IMR-90 (cell line): ENCODE data around the gene PLCD4. TPM values are rescaled to one million over a fixed set of nuclear protein-coding genes. Genes with fewer than 3 reads are reported as not detected.

ENCODE experiments used
- ATAC-seq: fragments of 200-7000 bp; cut with Tn5 transposase; 2 replicates; pipeline ENCODE4 v1.9.1; 2020; ENCODE audit warnings: low read depth, mild to moderate bottlenecking, moderate library complexity
- BruUV-seq: library from RNA; stranded (reverse); fragments of 400-500 nt; replicated peaks from 2 replicates; lab custom pipeline; 2021; lab: Mats Ljungman, UMichigan
- CTCF ChIA-PET: fragments of 300-600 bp; formaldehyde crosslinking; extraction: SDS; loops from one replicate; lab custom pipeline; 2021; ENCODE audit warnings: antibody characterized with exemption; lab: Yijun Ruan, JAX
- POLR2A ChIA-PET: fragments of 300-600 bp; sonication (Branson Sonifier 250); formaldehyde crosslinking; loops from one replicate; lab custom pipeline; 2022; ENCODE audit warnings: antibody characterized with exemption; ENCODE audit not compliant: unreplicated experiment; lab: Charles Lee
- DNase-seq: peaks from one replicate; pipeline ENCODE4 v3.0.0; 2013
- H2AFZ ChIP-seq: replicated peaks from 2 replicates; pipeline ENCODE3; 2013; ENCODE audit warnings: low read length, mild to moderate bottlenecking; ENCODE audit not compliant: poor library complexity
- H2AK5ac ChIP-seq: 2 replicates; pipeline ENCODE4 v1.6.1; 2013; ENCODE audit warnings: low read depth, low read length, inconsistent platforms
- H2AK9ac ChIP-seq: replicated peaks from 2 replicates; pipeline ENCODE3; 2013; ENCODE audit warnings: mild to moderate bottlenecking, low read depth, low read length, moderate library complexity; ENCODE audit not compliant: poor library complexity
- H2BK120ac ChIP-seq: 2 replicates; pipeline ENCODE4 v1.6.1; 2013; ENCODE audit warnings: low read depth, low read length, inconsistent platforms
- H2BK15ac ChIP-seq: 3 replicates; pipeline ENCODE4 v1.6.1; 2013; ENCODE audit warnings: low read depth, low read length, inconsistent platforms
- H2BK20ac ChIP-seq: 2 replicates; pipeline ENCODE4 v1.6.1; 2013; ENCODE audit warnings: low read depth, mild to moderate bottlenecking, inconsistent platforms, low read length, moderate library complexity
- H2BK5ac ChIP-seq: 2 replicates; pipeline ENCODE4 v1.6.1; 2013; ENCODE audit warnings: mild to moderate bottlenecking, low read depth, low read length, inconsistent platforms; ENCODE audit not compliant: poor library complexity, severe bottlenecking
- H3K14ac ChIP-seq: replicated peaks from 2 replicates; pipeline ENCODE4 v1.6.1; 2013; ENCODE audit warnings: low read depth, low read length, inconsistent platforms
- H3K18ac ChIP-seq: 2 replicates; pipeline ENCODE4 v1.6.1; 2013; ENCODE audit warnings: low read depth, low read length, control low read depth
- H3K23ac ChIP-seq: 2 replicates; pipeline ENCODE4 v1.6.1; 2013; ENCODE audit warnings: low read depth, low read length, inconsistent platforms
- H3K27ac ChIP-seq: 2 replicates; pipeline ENCODE4 v1.5.1; 2013; ENCODE audit warnings: mild to moderate bottlenecking, control low read depth, low read length; ENCODE audit not compliant: insufficient read depth
- H3K27me3 ChIP-seq: 2 replicates; pipeline ENCODE4 v1.6.1; 2013; ENCODE audit warnings: low read length; ENCODE audit not compliant: control insufficient read depth, insufficient read depth
- H3K36me3 ChIP-seq: 2 replicates; pipeline ENCODE4 v1.6.1; 2013; ENCODE audit warnings: low read length, mixed read lengths; ENCODE audit not compliant: control insufficient read depth, insufficient read depth
- H3K4ac ChIP-seq: 2 replicates; pipeline ENCODE4 v1.6.1; 2013; ENCODE audit warnings: low read depth, low read length, inconsistent platforms
- H3K4me1 ChIP-seq: 2 replicates; pipeline ENCODE4 v1.6.1; 2013; ENCODE audit warnings: low read length, mixed read lengths; ENCODE audit not compliant: control insufficient read depth, insufficient read depth
- H3K4me2 ChIP-seq: 2 replicates; pipeline ENCODE4 v1.6.1; 2013; ENCODE audit warnings: low read depth, mild to moderate bottlenecking, control low read depth, low read length, moderate library complexity
- H3K4me3 ChIP-seq: 2 replicates; pipeline ENCODE4 v1.5.1; 2013; ENCODE audit warnings: low read depth, mild to moderate bottlenecking, control low read depth, low read length, moderate library complexity; ENCODE audit not compliant: insufficient read depth
- H3K56ac ChIP-seq: 2 replicates; pipeline ENCODE4 v1.6.1; 2013; ENCODE audit warnings: low read length, inconsistent platforms; ENCODE audit not compliant: insufficient read depth; ENCODE audit errors: extremely low read depth
- H3K79me1 ChIP-seq, 2 experiments: 2 replicates each; pipeline ENCODE4 v1.6.1; 2013; ENCODE audit warnings: low read length in 2 of 2, inconsistent platforms in 1 of 2, low read depth in 1 of 2
- H3K9ac ChIP-seq: 2 replicates; pipeline ENCODE4 v1.6.1; 2013; ENCODE audit warnings: low read depth, low read length, control low read depth
- H3K9me1 ChIP-seq: 2 replicates; pipeline ENCODE4 v1.6.1; 2013; ENCODE audit warnings: low read length, inconsistent platforms; ENCODE audit not compliant: insufficient read depth
- H3K9me3 ChIP-seq: 2 replicates; pipeline ENCODE4 v1.6.1; 2013; ENCODE audit warnings: low read length; ENCODE audit not compliant: control insufficient read depth, insufficient read depth
- H4K20me1 ChIP-seq: 2 replicates; pipeline ENCODE4 v1.6.1; 2013; ENCODE audit warnings: low read length, inconsistent platforms; ENCODE audit not compliant: insufficient read depth
- H4K5ac ChIP-seq: 2 replicates; pipeline ENCODE4 v1.6.1; 2013; ENCODE audit warnings: mild to moderate bottlenecking, low read depth, low read length, control low read depth
- H4K8ac ChIP-seq, 2 experiments: 2 replicates each; pipeline ENCODE4 v1.6.1; 2013; ENCODE audit warnings: low read depth in 2 of 2, low read length in 2 of 2, control low read depth in 1 of 2, inconsistent platforms in 1 of 2
- H4K91ac ChIP-seq: 2 replicates; pipeline ENCODE4 v1.6.1; 2013; ENCODE audit warnings: low read depth, low read length, inconsistent platforms; ENCODE audit not compliant: insufficient read depth
- BHLHE40 ChIP-seq: fragments of 150-350 bp; IDR thresholded peaks from 2 replicates; pipeline ENCODE4 v1.6.1; 2016; ENCODE audit warnings: mild to moderate bottlenecking, low read depth, low read length
- CEBPB ChIP-seq: IDR thresholded peaks from 2 replicates; pipeline ENCODE4 v1.6.1; 2012; ENCODE audit warnings: low read depth, low read length, improper control_type of control experiment
- MAZ ChIP-seq: IDR thresholded peaks from 2 replicates; pipeline ENCODE4 v1.6.1; 2012; ENCODE audit warnings: low read depth, mild to moderate bottlenecking, low read length, improper control_type of control experiment, moderate library complexity, borderline replicate concordance
- MXI1 ChIP-seq: IDR thresholded peaks from 2 replicates; pipeline ENCODE4 v1.6.1; 2012; ENCODE audit warnings: low read depth, mild to moderate bottlenecking, low read length, moderate library complexity, borderline replicate concordance
- NFE2L2 ChIP-seq: fragments of 150-350 bp; IDR thresholded peaks from 2 replicates; pipeline ENCODE4 v1.6.1; 2016; ENCODE audit warnings: low read depth, mild to moderate bottlenecking, low read length
- POLR2A ChIP-seq: IDR thresholded peaks from 2 replicates; pipeline ENCODE4 v1.6.1; 2012; ENCODE audit warnings: mild to moderate bottlenecking, low read depth, low read length
- RCOR1 ChIP-seq: IDR thresholded peaks from 2 replicates; pipeline ENCODE4 v1.6.1; 2012; ENCODE audit warnings: mild to moderate bottlenecking, low read length, improper control_type of control experiment; ENCODE audit not compliant: insufficient replicate concordance
- SMC3 ChIP-seq: fragments of 150-350 bp; IDR thresholded peaks from 2 replicates; pipeline ENCODE4 v1.6.1; 2016; ENCODE audit warnings: low read depth, mild to moderate bottlenecking, antibody characterized with exemption, low read length, moderate library complexity
- USF2 ChIP-seq: fragments of 150-350 bp; IDR thresholded peaks from 2 replicates; pipeline ENCODE4 v1.6.1; 2017; ENCODE audit warnings: mild to moderate bottlenecking, antibody characterized with exemption, low read length, low read depth
- WGBS, 2 experiments: methylation state at CpG; one replicate each; pipeline versions ENCODE4 v1.1.5 to v1.1.7; 2013; ENCODE audit warnings: missing lambda C conversion rate in 2 of 2; ENCODE audit not compliant: insufficient read length in 1 of 2; ENCODE audit errors: extremely low coverage in 2 of 2; 5-methylcytosine and 5-hydroxymethylcytosine counted together
- dilution Hi-C: fragments of 300-500 bp; cut with HindIII; formaldehyde crosslinking; loops from one replicate; pipeline ENCODE4 v1.14.3; 2018; ENCODE audit warnings: low sequenced_read_pairs; ENCODE audit not compliant: unreplicated experiment
- in situ Hi-C: fragments of 300-500 bp; cut with MboI; formaldehyde crosslinking; loops from 3 replicates; pipeline ENCODE4 v1.14.3; 2019; ENCODE audit warnings: low sequenced_read_pairs, inconsistent platforms, mixed read lengths
- intact Hi-C: fragments of 100-400 bp; cut with micrococcal nuclease; formaldehyde crosslinking; loops from 2 replicates; pipeline ENCODE4 v1.10.0; 2022
- polyA plus RNA-seq, 3 experiments: library from polyadenylated mRNA; depleted of rRNA; stranded (reverse); fragments of >200 nt; gene quantifications; 2 replicates each; pipeline ENCODE4 v1.2.3, GENCODE V29; 2012; ENCODE audit warnings: low replicate concordance in 1 of 3
- total RNA-seq: library from RNA; depleted of rRNA; stranded (reverse); fragments of >200 nt; gene quantifications from 2 replicates; pipeline ENCODE4 v1.2.3, GENCODE V29; 2012

PLCD4 gene
- total and polyA plus RNA-seq, 2 of the 4 experiments (the other 2 are of a cell fraction) = 1.9 to 2.0 TPM

DNA sequence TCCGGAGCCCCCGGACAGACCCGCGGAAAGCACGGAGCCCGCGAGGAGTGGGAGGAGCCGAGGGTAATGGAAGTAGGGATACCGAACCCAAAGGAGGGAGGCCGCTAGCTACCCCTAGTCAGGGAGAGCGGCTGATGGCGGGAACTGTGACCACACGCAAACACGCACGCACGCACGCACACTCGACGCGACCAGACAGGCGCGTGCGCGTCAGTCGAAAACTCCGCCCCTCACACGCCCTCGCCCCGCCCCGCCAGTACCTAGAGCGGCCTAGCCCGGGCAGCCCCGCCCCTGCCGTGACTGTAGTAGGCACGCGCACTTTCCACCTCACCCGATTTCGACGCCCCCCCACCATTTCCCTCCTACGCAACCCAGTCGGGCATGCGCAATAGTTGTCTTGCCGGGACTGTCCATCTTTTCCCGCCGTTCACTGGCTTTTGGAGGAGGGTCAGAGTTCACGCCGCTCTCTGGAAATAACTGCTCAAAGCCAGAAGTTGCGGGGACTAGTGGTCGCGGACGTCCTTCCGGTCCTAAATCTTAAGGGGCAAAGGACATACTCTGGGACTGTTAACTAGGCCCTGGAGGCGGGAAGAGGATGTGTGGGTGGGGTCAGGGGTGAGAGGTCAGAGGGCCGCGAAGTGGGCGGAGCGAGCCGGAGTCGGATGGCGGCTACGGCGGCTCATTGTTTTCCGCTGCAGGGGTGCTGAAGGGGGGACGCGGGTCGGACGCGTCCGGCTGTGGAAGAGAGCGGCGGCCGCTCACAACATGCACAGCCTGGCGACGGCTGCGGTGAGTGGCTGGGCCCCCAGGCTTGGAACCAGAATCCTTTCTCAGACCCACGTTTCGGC lies 39.3 kb upstream of the PLCD4 start, which contains the start of the genes CNOT9 and USP37:
Gene CNOT9, plus strand, starts transcription at position 650 of the 848 bp plus-strand sequence. Its CDS starts 116 bp downstream, at position 766.
Gene USP37, minus strand, starts transcription at position 162 of the 848 bp plus-strand sequence. CDS start 9,698 bp downstream, outside the sequence.
- BruUV-seq = no TSS peak
- peak within 1 kb of the TSS; percentile 97; the same call in 2 of the 3 replicates for H2BK15ac ChIP-seq
- H3K9me3 ChIP-seq = no peaks in the 10 kb centered on the region
- H3K14ac ChIP-seq = peak within 1 kb of the TSS; percentile 90
- peak within 1 kb of the TSS; percentile 76 for H3K23ac ChIP-seq
- H2BK120ac ChIP-seq = peak within 1 kb of the TSS; percentile 90
- H3K56ac ChIP-seq = peak within 1 kb of the TSS; percentile 92
- no peaks in the 10 kb centered on the region; the same call in 1 of the 2 replicates for H3K4me1 ChIP-seq
- ChIA-PET CTCF (no interaction called here), POLR2A (interaction anchor here (0.6 kb wide), 1 partner anchor 21 kb away, joined by 3 read pairs; no protein-coding TSS in a partner anchor)
- peak within 1 kb of the TSS; percentile 91 for H2BK20ac ChIP-seq
- peak within 1 kb of the TSS; percentile 92 for H3K27ac ChIP-seq
- WGBS, 2 experiments = 0% methylated on average over 46 of the region's 77 CpGs; no CpG with 5 or more reads in 1 of the 2 experiments
- peak within 1 kb of the TSS; percentile 91 to 97 for H4K8ac ChIP-seq
- no peaks in the 10 kb centered on the region for H3K27me3 ChIP-seq
- peak within 1 kb of the TSS; percentile 94 for H2BK5ac ChIP-seq
- peaks cover 4% of the 10 kb centered on the region; the same call in 1 of the 2 replicates for H3K36me3 ChIP-seq
- peak within 1 kb of the TSS; percentile 87 for H3K4me3 ChIP-seq
- H3K18ac ChIP-seq = peak within 1 kb of the TSS; percentile 88
- H3K9me1 ChIP-seq = no peaks in the 10 kb centered on the region
- peaks cover 10 to 57% of the 10 kb centered on the region in 2 experiments for H3K79me1 ChIP-seq
- H2AK5ac ChIP-seq = peak within 1 kb of the TSS; percentile 96
- dilution Hi-C loops = no loop called here
- DNase-seq (peak; percentile 97), ATAC-seq (peak; percentile 97)
- in situ Hi-C loops = no loop called here
- H4K5ac ChIP-seq = peak within 1 kb of the TSS; percentile 96
- peak within 1 kb of the TSS; percentile 97 for H2AFZ ChIP-seq
- intact Hi-C loops = loop anchor here (1.0 to 10.0 kb wide), 3 partner anchors 80 to 294 kb away; partner anchors contain the start of genes AAMP and PNKD
- peaks cover 16% of the 10 kb centered on the region; the same call in 1 of the 2 replicates for H4K20me1 ChIP-seq
- H3K4me2 ChIP-seq = peak within 1 kb of the TSS; percentile 100
- H3K9ac ChIP-seq = peak within 1 kb of the TSS; percentile 94
- H3K4ac ChIP-seq = peak within 1 kb of the TSS; percentile 96
- peak; percentile 69 for TF ChIP-seq CEBPB
- peak; percentile 83 for TF ChIP-seq MXI1
- TF ChIP-seq MAZ = peak; percentile 92; the same call in 1 of the 2 replicates
- no peak for TF ChIP-seq SMC3
- no peak for TF ChIP-seq RCOR1
- peak; percentile 87 for TF ChIP-seq BHLHE40
- TF ChIP-seq POLR2A = peak; percentile 42
- peak; percentile 50; the same call in 1 of the 2 replicates for TF ChIP-seq USF2
- peak; percentile 4; the same call in 1 of the 2 replicates for TF ChIP-seq NFE2L2
- peak within 1 kb of the TSS; percentile 63 for H2AK9ac ChIP-seq
- peak within 1 kb of the TSS; percentile 100 for H4K91ac ChIP-seq
